ENCODE data around the gene DDX51.

DNA sequence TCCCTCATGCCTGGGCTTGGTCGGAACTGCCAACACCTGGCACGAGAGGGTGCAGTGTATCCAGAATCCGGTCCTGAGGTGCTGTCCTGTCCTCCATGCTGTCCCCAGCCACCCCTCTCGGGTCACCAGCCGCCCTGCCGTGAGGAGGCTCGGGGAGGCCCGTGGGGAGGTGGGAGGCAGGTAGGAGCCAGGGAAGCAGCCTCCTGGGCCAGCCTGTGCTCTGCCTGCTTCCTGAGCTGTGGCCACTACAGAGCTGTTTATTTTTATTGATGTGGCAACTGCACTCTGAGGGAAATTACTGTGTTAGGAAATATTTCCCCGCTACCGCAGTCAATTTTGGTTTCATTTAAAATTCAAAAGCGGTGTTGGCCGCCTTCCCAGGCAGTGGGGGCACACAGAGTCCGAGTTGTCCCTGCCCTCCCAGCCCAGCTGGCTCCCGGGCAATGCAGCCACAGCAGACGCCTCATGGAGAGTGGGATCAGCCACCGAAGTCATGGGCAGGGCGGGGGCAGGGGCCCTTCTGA lies 18.5 kb upstream of the DDX51 start:
- TF ChIP-seq CEBPB (IDR thresholded peaks at IDR 0.05), result no peak
- TF ChIP-seq, protein P1, sequence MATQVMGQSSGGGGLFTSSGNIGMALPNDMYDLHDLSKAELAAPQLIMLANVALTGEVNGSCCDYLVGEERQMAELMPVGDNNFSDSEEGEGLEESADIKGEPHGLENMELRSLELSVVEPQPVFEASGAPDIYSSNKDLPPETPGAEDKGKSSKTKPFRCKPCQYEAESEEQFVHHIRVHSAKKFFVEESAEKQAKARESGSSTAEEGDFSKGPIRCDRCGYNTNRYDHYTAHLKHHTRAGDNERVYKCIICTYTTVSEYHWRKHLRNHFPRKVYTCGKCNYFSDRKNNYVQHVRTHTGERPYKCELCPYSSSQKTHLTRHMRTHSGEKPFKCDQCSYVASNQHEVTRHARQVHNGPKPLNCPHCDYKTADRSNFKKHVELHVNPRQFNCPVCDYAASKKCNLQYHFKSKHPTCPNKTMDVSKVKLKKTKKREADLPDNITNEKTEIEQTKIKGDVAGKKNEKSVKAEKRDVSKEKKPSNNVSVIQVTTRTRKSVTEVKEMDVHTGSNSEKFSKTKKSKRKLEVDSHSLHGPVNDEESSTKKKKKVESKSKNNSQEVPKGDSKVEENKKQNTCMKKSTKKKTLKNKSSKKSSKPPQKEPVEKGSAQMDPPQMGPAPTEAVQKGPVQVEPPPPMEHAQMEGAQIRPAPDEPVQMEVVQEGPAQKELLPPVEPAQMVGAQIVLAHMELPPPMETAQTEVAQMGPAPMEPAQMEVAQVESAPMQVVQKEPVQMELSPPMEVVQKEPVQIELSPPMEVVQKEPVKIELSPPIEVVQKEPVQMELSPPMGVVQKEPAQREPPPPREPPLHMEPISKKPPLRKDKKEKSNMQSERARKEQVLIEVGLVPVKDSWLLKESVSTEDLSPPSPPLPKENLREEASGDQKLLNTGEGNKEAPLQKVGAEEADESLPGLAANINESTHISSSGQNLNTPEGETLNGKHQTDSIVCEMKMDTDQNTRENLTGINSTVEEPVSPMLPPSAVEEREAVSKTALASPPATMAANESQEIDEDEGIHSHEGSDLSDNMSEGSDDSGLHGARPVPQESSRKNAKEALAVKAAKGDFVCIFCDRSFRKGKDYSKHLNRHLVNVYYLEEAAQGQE (IDR thresholded peaks at IDR 0.05; ENCODE audit: low read depth), result no peak
- no peak for TF ChIP-seq EP300 (IDR thresholded peaks at IDR 0.05; ENCODE audit: borderline replicate concordance)
- no peak for TF ChIP-seq EGR1 (IDR thresholded peaks at IDR 0.05)
- no peak for TF ChIP-seq CREB1 (IDR thresholded peaks at IDR 0.05; ENCODE audit: low read depth)
